MM.1S (cell line): ENCODE data around the gene DPP10.

Experiments
- EZH2 ChIP-seq: fragments of 300-600 bp; sonication (generic); optimal IDR thresholded peaks from 2 replicates; pipeline ENCODE3; 2017; ENCODE audit warnings: low read depth, mild to moderate bottlenecking, antibody characterized with exemption, low read length, mixed read lengths
- EZH2phosphoT487 ChIP-seq: fragments of 300-600 bp; sonication (generic); IDR thresholded peaks from 2 replicates; pipeline ENCODE4 v1.6.1; 2018; ENCODE audit warnings: antibody characterized with exemption, low read length
- TF ChIP-seq, protein P1 (sequence below): fragments of 300-600 bp; sonication (generic); IDR thresholded peaks from 2 replicates; pipeline ENCODE4 v1.5.1; 2016; ENCODE audit warnings: antibody characterized with exemption, low read length, mixed read lengths

DNA sequence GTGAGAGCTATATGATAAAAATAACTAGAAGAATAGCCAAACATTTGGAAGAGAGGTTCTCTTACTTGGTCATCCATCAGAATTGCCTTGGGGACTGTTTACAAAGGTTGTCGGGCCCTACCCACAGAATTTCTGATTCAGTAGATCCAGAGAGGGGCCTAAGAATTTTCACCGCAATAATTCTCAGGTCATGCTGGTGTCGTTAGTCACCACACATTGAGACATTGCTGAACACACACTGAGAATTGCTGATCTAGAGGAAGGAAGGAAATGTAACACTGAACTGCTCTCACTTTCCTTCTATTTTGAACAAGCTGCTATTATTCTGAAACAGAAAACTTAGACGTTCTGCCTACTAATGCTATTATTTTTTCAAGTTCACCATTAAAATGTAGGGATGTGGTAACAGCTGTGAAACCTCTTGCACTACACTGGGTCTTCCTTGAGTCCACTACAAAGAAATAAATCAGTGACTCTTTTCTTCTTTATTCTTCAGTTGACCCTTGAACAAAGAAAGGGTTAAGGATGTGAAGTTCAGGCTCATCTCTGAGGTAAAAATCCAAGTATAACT lies 491.3 kb downstream of the DPP10 start:
- TF ChIP-seq, protein P1, sequence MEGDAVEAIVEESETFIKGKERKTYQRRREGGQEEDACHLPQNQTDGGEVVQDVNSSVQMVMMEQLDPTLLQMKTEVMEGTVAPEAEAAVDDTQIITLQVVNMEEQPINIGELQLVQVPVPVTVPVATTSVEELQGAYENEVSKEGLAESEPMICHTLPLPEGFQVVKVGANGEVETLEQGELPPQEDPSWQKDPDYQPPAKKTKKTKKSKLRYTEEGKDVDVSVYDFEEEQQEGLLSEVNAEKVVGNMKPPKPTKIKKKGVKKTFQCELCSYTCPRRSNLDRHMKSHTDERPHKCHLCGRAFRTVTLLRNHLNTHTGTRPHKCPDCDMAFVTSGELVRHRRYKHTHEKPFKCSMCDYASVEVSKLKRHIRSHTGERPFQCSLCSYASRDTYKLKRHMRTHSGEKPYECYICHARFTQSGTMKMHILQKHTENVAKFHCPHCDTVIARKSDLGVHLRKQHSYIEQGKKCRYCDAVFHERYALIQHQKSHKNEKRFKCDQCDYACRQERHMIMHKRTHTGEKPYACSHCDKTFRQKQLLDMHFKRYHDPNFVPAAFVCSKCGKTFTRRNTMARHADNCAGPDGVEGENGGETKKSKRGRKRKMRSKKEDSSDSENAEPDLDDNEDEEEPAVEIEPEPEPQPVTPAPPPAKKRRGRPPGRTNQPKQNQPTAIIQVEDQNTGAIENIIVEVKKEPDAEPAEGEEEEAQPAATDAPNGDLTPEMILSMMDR: no peak
- no peak for TF ChIP-seq EZH2
- TF ChIP-seq EZH2phosphoT487: no peak
